Spleen (tissue), 11 donors: ENCODE data around the gene C1QL4. TPM values are rescaled to one million over a fixed set of nuclear protein-coding genes. Genes with fewer than 3 reads are reported as not detected.
"Not testable (repeated sequence)": the region's sequence is repeated elsewhere in the genome, so short reads cannot be mapped to it uniquely, and the experiment has no call there.

Experiments used
- DNase-seq: peaks from one replicate; pipeline ENCODE4 v3.0.0-alpha.2; 2020
- H3K27ac ChIP-seq, 8 donors: fragments of 200-600 bp; sonication (generic) in 7 of 8; 1 replicate in 4 of 8; 2 replicates in 4 of 8; pipeline versions ENCODE4 v1.5.0 to v1.8.0; 2016 to 2021; ENCODE audit warnings: inconsistent platforms in 4 of 8, mild to moderate bottlenecking in 4 of 8, moderate library complexity in 1 of 8
- H3K27me3 ChIP-seq, 7 donors: fragments of 200-600 bp; sonication (generic) in 6 of 7; replicated peaks in 1 of 7; 1 replicate in 4 of 7; 2 replicates in 3 of 7; pipeline versions ENCODE4 v1.5.0 to v1.8.0; 2016 to 2021; ENCODE audit warnings: inconsistent platforms in 3 of 7, mild to moderate bottlenecking in 1 of 7
- H3K36me3 ChIP-seq, 6 donors: fragments of 200-600 bp; sonication (generic) in 5 of 6; 1 replicate in 4 of 6; 2 replicates in 2 of 6; pipeline versions ENCODE4 v1.5.0 to v1.8.0; 2016 to 2021; ENCODE audit warnings: inconsistent platforms in 2 of 6
- H3K4me1 ChIP-seq, 6 donors: fragments of 200-600 bp; sonication (generic) in 5 of 6; 1 replicate in 3 of 6; 2 replicates in 3 of 6; pipeline versions ENCODE4 v1.5.0 to v1.8.0; 2016 to 2021; ENCODE audit warnings: inconsistent platforms in 3 of 6
- H3K4me3 ChIP-seq, 8 donors: fragments of 200-600 bp; sonication (generic) in 7 of 8; 1 replicate in 4 of 8; 2 replicates in 4 of 8; pipeline versions ENCODE4 v1.5.0 to v1.8.0; 2016 to 2021; ENCODE audit warnings: inconsistent platforms in 4 of 8, mild to moderate bottlenecking in 4 of 8, moderate library complexity in 2 of 8
- H3K9me3 ChIP-seq, 8 donors: fragments of 200-600 bp; sonication (generic) in 7 of 8; 1 replicate in 4 of 8; 2 replicates in 4 of 8; pipeline versions ENCODE4 v1.5.0 to v1.8.0; 2016 to 2021; ENCODE audit warnings: inconsistent platforms in 4 of 8
- POLR2A ChIP-seq, 3 donors: fragments of 450-650 bp; IDR thresholded peaks; one replicate each; pipeline ENCODE4 v1.5.1; 2017; ENCODE audit warnings: antibody characterized with exemption in 3 of 3, mild to moderate bottlenecking in 1 of 3
- POLR2AphosphoS5 ChIP-seq, 3 donors: sonication (generic); formaldehyde crosslinking; IDR thresholded peaks; one replicate each; pipeline ENCODE4 v1.5.1; 2017; ENCODE audit warnings: antibody characterized with exemption in 3 of 3
- WGBS, 5 donors: extraction: QIAGEN DNeasy Blood & Tissue Kit in 3 of 5; methylation state at CpG; one replicate each; pipeline versions ENCODE4 v1.1.5 to v1.1.7; 2013 to 2018; 5-methylcytosine and 5-hydroxymethylcytosine counted together
- intact Hi-C: fragments of 100-400 bp; cut with DNase I; formaldehyde crosslinking; loops from one replicate; pipeline ENCODE4 v1.15.0; 2023; ENCODE audit warnings: low total_unique reads
- polyA plus RNA-seq, 3 donors: library from polyadenylated mRNA; stranded (reverse); fragments of 200-250 nt; gene quantifications; one replicate each; pipeline ENCODE4 v1.2.1, GENCODE V29; 2013
- total RNA-seq, 7 donors: library from RNA; depleted of rRNA in 3 of 7; stranded (reverse); fragments of >200 nt in 3 of 7; fragmentation: NEBNext Ultra II Directional in 4 of 7; extraction: Animal tissue kit (Norgen Biotek cat#: 25700) in 4 of 7; gene quantifications; one replicate each; pipeline versions ENCODE4 v1.1.0 to v1.2.1, GENCODE V29; 2016 to 2021
- TF ChIP-seq, protein P1 (sequence below), 11 experiments: fragments of 200-600 bp in 7 of 11; fragments of 450-650 bp in 4 of 11; sonication (generic) in 4 of 11; IDR thresholded peaks in 8 of 11; conservative IDR thresholded peaks in 3 of 11; 1 replicate in 7 of 11; 2 replicates in 4 of 11; pipeline versions ENCODE4 v1.4.0 to v1.8.0; 2016 to 2021; ENCODE audit warnings: antibody characterized with exemption in 11 of 11, inconsistent platforms in 4 of 11, mild to moderate bottlenecking in 1 of 11
- donor health status: healthy with polysubstance abuse.
- donor health status: DM: no; HTN: no; CAD: no; lungs with moderate emphysema.
- donor health status: DM: no; HTN: no; CAD: no.
- donor health status: Bipolar disorder and iron deficiency.
- donor health status: healthy.
- donor health status: DM: no; HTN: no; CAD: no.
- donor health status: DM: yes; HTN: yes; CAD: no.

Gene C1QL4
- total and polyA plus RNA-seq, 10 donors = not detected

- Histone ChIP-seq H3K27me3 (peaks cover 10 to 91% (median 56%) of the 10 kb centered on the region in 7 donors), H3K9me3 (no peaks in the 10 kb centered on the region), H3K36me3 (peaks cover 0 to 22% (median 0%) of the 10 kb centered on the region in 6 donors), H3K4me3 (no peak overlapping the region), H3K4me1 (peaks cover 5 to 48% (median 24%) of the 10 kb centered on the region in 6 donors), H3K27ac (no peak overlapping the region)
- TF ChIP-seq POLR2AphosphoS5 (IDR thresholded peaks at IDR 0.05) = no peak
- TF ChIP-seq, protein P1, sequence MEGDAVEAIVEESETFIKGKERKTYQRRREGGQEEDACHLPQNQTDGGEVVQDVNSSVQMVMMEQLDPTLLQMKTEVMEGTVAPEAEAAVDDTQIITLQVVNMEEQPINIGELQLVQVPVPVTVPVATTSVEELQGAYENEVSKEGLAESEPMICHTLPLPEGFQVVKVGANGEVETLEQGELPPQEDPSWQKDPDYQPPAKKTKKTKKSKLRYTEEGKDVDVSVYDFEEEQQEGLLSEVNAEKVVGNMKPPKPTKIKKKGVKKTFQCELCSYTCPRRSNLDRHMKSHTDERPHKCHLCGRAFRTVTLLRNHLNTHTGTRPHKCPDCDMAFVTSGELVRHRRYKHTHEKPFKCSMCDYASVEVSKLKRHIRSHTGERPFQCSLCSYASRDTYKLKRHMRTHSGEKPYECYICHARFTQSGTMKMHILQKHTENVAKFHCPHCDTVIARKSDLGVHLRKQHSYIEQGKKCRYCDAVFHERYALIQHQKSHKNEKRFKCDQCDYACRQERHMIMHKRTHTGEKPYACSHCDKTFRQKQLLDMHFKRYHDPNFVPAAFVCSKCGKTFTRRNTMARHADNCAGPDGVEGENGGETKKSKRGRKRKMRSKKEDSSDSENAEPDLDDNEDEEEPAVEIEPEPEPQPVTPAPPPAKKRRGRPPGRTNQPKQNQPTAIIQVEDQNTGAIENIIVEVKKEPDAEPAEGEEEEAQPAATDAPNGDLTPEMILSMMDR (IDR thresholded peaks at IDR 0.05 in 8 of 11, conservative IDR thresholded peaks at IDR 0.05 in 3 of 11) = no peak
- no peak for DNase-seq
- intact Hi-C loops = no loop called here
- WGBS, 5 donors = 30 to 40% (median 34%) methylated on average over 19 of the region's 19 CpGs
These were observed 2.8 kb downstream of the C1QL4 start for GRCh38 chr12:49334226-49334625.

- DNase-seq, H3K9me3 ChIP-seq, H3K27ac ChIP-seq, intact Hi-C loops, H3K4me3 ChIP-seq: not testable (repeated sequence)
- H3K27me3 ChIP-seq = peaks cover 10 to 86% (median 54%) of the 10 kb centered on the region in 7 donors
- peaks cover 5 to 48% (median 24%) of the 10 kb centered on the region in 6 donors for H3K4me1 ChIP-seq
- WGBS, 5 donors = 38 to 50% (median 42%) methylated on average over 21 of the region's 21 CpGs
- H3K36me3 ChIP-seq = peaks cover 0 to 26% (median 0%) of the 10 kb centered on the region in 6 donors
These were observed 3.2 kb downstream of the C1QL4 start for GRCh38 chr12:49333778-49334177.

DNA sequence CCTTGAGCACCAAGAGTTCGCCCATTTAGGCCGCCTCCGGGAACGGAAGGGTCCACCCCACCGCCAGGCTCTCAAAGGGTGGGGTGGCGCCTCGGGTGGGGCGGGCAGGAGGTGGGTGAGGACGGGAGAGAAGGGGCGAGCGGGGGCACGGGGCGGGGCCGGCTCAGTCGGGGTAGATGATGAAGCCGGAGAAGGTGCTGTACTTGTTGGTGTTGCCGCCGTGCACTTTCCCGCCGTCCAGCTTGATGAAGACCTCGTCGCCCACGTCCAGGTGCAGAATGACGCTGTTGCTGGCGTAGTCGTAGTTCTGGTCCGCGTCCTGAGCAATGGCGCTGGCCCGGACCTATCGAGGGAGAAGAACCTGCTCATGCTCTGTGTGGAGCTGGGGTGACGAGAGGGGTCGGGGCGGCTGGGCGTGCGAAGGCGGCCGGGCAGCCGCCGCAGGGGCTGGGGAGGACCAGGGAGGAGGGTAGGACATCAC, 4.1 kb downstream of the C1QL4 start:
- Histone ChIP-seq H3K27ac (no peak overlapping the region), H3K9me3 (no peaks in the 10 kb centered on the region), H3K4me3 (peak overlapping the region in 2 of 8 donors; percentile 8 to 44), H3K36me3 (peaks cover 0 to 31% (median 0%) of the 10 kb centered on the region in 6 donors), H3K4me1 (peaks cover 5 to 47% (median 24%) of the 10 kb centered on the region in 6 donors), H3K27me3 (peaks cover 10 to 78% (median 52%) of the 10 kb centered on the region in 7 donors)
- TF ChIP-seq POLR2AphosphoS5 (IDR thresholded peaks at IDR 0.05) = no peak
- TF ChIP-seq, protein P1 (IDR thresholded peaks at IDR 0.05 in 8 of 11, conservative IDR thresholded peaks at IDR 0.05 in 3 of 11) = no peak
- no peak for TF ChIP-seq POLR2A (IDR thresholded peaks at IDR 0.05)
- WGBS, 5 donors = 14 to 25% (median 20%) methylated on average over 26 to 40 of the region's 40 CpGs
- intact Hi-C loops = no loop called here
- no peak for DNase-seq

DNA sequence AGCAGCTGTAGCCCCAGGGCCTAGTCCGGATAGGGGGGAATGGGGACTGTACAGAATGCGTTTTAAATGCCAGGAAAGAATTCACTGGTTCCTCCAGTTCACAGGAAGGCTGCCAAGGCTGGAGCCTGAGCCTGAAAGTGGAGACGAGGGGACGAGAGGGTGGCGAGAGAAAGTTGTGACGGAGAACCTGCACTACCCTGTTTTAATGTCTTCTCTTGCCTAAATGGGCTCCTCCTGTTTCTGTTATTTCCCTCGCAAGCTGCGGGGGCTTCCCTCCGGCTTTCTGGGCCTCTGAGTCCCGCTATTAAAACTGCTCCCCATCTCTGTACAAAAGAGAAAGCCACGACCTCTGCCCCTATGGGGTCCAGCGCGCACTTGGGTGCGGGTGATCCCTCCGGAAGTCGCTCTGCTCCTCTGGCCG, 4.5 kb downstream of the C1QL4 start:
- peaks cover 0 to 36% (median 0%) of the 10 kb centered on the region in 6 donors for H3K36me3 ChIP-seq
- H3K27ac ChIP-seq = no peak overlapping the region
- intact Hi-C loops = no loop called here
- H3K27me3 ChIP-seq = peaks cover 10 to 73% (median 52%) of the 10 kb centered on the region in 7 donors
- H3K4me1 ChIP-seq = peaks cover 5 to 42% (median 23%) of the 10 kb centered on the region in 6 donors
- no peak for TF ChIP-seq POLR2AphosphoS5 (IDR thresholded peaks at IDR 0.05)
- TF ChIP-seq POLR2A (IDR thresholded peaks at IDR 0.05) = no peak
- TF ChIP-seq, protein P1 (IDR thresholded peaks at IDR 0.05 in 8 of 11, conservative IDR thresholded peaks at IDR 0.05 in 3 of 11) = no peak
- WGBS, 5 donors = 64 to 78% (median 68%) methylated on average over 17 of the region's 17 CpGs
- DNase-seq = no peak
- H3K9me3 ChIP-seq = no peaks in the 10 kb centered on the region
- peak overlapping the region in 2 of 8 donors; percentile 8 to 44 for H3K4me3 ChIP-seq
